Kidney tubule cell (primary cell): ENCODE data around the gene OGFR.
"Not testable (repeated sequence)": the region's sequence is repeated elsewhere in the genome, so short reads cannot be mapped to it uniquely, and the experiment has no call there.

Experiments used
- DNase-seq: peaks from one replicate; pipeline ENCODE4 v3.0.0-alpha.2; 2018; ENCODE audit warnings: low spot score

OGFR gene

DNA sequence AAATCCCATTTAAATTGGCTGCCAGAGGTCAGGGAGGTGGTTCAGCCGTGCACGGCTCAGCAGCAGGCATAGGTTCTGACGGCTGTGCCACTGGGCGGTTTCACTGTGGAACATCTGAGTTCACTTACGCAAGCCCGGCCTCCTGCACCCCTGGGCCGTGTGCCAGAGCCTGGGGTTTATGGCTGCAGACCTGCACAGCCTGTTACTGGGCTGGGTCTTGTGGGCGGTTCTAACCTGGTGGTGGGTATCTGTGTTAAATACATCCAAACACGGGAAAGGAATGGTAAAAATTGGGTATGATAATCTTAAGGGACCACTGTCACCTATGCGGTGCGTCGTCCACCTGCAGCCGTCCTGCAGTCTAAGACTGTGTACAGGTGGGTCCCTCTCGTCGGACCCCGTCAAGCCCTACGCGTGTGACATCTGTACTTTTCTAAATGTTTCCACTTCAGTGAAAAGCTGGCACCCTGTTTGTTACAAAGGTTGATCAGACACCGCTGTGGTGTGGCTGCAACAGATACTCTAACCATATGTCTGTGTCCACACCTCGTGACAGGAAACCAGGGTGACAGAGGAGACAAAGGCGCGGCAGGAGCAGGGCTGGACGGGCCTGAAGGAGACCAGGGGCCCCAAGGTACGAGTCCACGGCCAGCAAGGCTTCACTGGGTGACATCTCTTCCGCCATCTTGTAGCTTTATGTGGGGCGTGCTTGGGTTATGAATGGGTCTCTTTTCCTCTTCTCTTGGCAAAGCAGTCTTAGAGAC lies 33.7 kb downstream of the OGFR start:
- no peak for DNase-seq

GRCh38 chr20:62839261-62839660 lies 34.6 kb downstream of the OGFR start:
- no peak for DNase-seq

DNA sequence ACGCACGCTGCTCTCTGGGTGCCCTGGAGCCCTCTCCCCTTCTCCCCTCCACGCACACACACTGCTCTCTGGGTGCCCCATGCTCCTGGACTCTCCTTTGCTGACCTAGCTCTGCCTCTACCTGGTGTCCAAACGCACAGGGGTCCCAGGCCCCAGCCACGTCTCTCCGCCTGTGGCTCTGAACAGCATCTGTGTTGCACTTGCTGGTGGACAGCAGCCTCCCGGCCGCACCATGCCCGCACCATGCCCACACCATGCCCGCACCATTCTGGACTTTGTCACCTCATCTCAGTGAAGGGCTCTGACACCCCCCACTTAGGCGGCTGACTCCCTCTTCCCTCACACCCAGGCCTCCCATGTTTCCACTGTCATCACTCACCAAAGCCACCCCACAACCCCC lies 35.2 kb downstream of the OGFR start:
- no peak for DNase-seq

GRCh38 chr20:62840244-62841197 lies 35.9 kb downstream of the OGFR start:
- no peak for DNase-seq

- no peak for DNase-seq
These were observed 37.1 kb downstream of the OGFR start for GRCh38 chr20:62841705-62842212.

GRCh38 chr20:62843656-62844055 lies 39.0 kb downstream of the OGFR start:
- peak; percentile 59 for DNase-seq

- no peak for DNase-seq
These were observed 39.5 kb downstream of the OGFR start for GRCh38 chr20:62844182-62844581.

DNA sequence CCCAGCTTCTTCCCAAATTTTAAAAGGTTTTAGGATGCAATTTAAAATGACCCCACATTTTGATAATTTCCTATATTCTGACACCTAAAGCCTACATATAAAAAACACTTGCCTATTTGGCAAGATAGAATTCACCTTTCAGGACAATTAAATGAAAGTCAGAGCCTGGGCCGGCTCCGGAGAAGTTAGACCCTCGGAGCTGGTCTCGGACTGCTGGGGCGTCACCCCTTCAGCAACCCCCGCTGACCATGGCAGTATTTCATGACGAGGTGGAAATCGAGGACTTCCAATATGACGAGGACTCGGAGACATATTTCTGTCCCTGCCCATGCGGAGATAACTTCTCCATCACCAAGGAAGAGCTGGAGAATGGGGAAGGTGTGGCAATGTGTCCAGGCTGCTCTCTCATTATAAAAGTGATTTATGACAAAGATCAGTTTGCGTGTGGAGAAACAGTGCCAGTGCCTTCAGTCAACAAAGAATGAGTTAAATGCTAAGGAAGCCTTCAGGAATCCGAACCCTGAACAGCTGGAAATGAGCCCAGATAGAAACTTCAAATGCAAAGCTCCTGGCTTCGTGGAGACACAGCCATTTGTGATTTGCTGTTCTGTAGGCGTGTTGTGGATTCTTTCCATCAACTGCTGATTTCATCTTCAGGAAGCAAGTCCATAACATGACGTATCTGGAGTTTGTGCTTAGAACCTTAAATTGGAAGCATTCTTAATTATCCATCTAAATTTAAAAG lies 41.0 kb downstream of the OGFR start:
- no peak for DNase-seq

- no peak for DNase-seq
These were observed 41.7 kb downstream of the OGFR start for GRCh38 chr20:62846166-62846890.

GRCh38 chr20:62848917-62849316 lies 44.3 kb downstream of the OGFR start:
- DNase-seq = not testable (repeated sequence)

- DNase-seq = no peak
These were observed 44.8 kb downstream of the OGFR start for GRCh38 chr20:62849431-62849830.

DNA sequence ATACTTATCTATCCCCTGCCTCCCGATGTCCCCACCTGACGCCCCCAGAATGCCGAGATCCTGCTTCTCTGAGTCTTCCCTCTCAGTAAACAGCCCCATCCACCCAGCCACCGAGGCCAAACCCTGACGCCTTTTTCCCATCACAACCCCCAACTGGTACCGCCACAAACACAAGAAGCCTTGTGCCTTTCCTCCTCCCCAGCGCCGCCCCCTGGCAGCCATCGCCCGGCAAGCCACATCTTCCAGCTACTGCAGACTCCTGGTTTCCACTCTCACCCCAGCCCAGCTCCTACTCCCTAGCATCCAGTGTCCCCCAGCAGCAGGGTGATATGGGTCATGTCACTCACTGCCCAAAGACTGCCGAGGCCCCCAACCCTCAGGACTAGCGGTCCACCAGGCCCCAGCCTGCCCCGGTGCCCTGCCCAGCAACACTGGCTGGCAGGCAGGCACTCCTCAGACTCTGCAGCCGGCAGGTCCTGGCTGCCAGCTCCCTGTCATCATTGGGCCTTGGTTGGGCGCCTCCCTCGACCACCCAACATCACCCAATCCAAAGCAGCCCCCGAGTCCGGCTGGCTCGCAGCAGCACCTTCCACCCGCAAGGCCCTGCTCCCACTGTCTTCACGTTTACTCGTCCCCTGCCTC lies 45.8 kb downstream of the OGFR start:
- no peak for DNase-seq

GRCh38 chr20:62852196-62852595 lies 47.6 kb downstream of the OGFR start:
- no peak for DNase-seq

DNA sequence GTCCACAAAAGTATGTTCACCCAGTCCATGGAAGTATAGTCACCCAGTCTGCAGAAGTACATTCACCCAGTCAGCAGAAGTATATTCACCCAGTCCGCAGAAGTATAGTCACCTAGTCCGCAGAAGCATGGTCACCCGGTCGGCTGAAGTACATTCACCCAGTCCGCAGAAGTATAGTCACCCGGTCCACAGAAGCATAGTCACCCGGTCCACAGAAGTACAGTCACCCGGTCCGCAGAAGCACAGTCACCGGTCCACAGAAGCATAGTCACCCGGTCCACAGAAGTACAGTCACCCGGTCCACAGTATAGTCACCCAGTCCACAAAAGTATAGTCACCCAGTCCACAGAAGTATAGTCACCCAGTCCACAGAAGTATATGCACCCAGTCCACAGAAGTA lies 48.2 kb downstream of the OGFR start:
- DNase-seq = no peak

DNA sequence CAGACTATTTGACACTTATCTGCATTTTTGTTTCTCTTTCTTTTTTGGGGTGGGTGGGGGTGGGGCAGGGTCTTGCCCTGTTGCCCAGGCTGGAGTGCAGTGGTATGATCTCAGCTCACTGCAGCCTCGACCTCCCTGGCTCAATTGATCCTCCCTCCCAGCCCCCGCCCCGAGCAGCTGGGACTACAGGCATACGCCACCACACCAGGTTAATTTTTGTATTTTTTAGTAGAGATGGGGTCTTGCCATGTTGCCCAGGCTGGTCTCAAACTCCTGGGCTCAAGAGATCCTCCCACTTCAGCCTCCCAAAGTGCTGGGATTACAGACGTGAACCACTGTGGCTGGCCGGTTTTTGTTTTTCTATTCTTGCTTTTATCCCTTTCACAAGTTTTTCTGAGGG lies 48.7 kb downstream of the OGFR start:
- not testable (repeated sequence) for DNase-seq

GRCh38 chr20:62854121-62854520 lies 49.5 kb downstream of the OGFR start:
- DNase-seq = no peak

GRCh38 chr20:62855120-62855519 lies 50.5 kb downstream of the OGFR start:
- DNase-seq = no peak

- DNase-seq = peak; percentile 43
These were observed 52.4 kb downstream of the OGFR start for GRCh38 chr20:62856931-62857619.

GRCh38 chr20:62858058-62858830 lies 53.6 kb downstream of the OGFR start:
- DNase-seq = no peak

DNA sequence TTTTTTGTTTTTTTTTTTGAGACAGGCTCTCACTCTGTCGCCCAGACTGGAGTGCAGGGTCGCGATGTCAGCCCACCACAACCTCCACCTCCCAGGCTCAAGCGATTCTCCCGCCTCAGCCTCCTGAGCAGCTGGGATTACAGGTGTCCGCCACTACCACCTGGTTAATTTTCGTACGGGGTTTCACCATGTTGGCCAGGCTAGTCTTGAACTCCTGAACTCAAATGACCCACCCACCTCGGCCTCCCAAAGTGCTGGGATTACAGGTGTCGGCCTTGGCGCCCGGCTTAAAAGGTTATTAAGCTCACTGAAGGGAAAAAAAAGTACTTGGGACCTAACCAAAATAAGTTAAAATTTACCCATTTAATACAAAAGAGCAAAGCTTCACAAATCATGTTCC lies 55.1 kb downstream of the OGFR start:
- no peak for DNase-seq
